A172 (cell line): ENCODE results near the gene KIAA0825. TPM values are rescaled to one million over a fixed set of nuclear protein-coding genes. Genes with fewer than 3 reads are reported as not detected.

Experiments used
- DNase-seq: peaks from one replicate; pipeline ENCODE4 v3.0.0-alpha.2; 2015; ENCODE audit warnings: low spot score
- total RNA-seq: library from RNA; depleted of rRNA; stranded (reverse); fragments of >200 nt; shearing (Covaris generic); gene quantifications from 2 replicates; pipeline ENCODE4 v1.2.3, GENCODE V29; 2014

Gene KIAA0825
- total RNA-seq, 1 experiment from 2014 or later: 2.8 TPM

- DNase-seq: no peak
Measured at GRCh38 chr5:94440015-94440414, 178.4 kb downstream of the KIAA0825 start.

GRCh38 chr5:94433397-94434163, 184.8 kb downstream of the KIAA0825 start:
- DNase-seq: peak; percentile 5

- peak; percentile 17 for DNase-seq
Measured at GRCh38 chr5:94432499-94432898, 185.9 kb downstream of the KIAA0825 start.

- no peak for DNase-seq
Measured at GRCh38 chr5:94431696-94432095, 186.7 kb downstream of the KIAA0825 start.

GRCh38 chr5:94429566-94429965, 188.8 kb downstream of the KIAA0825 start:
- DNase-seq: no peak

GRCh38 chr5:94425396-94425795, 193.0 kb downstream of the KIAA0825 start:
- DNase-seq: no peak

- DNase-seq: no peak
Measured at GRCh38 chr5:94423411-94423810, 195.0 kb downstream of the KIAA0825 start.

- peak; percentile 56 for DNase-seq
Measured at GRCh38 chr5:94422812-94423211, 195.6 kb downstream of the KIAA0825 start.

- no peak for DNase-seq
Measured at GRCh38 chr5:94420885-94421284, 197.5 kb downstream of the KIAA0825 start.

GRCh38 chr5:94415798-94416197, 202.6 kb downstream of the KIAA0825 start:
- DNase-seq: no peak

- no peak for DNase-seq
Measured at GRCh38 chr5:94409440-94409839, 209.0 kb downstream of the KIAA0825 start.

- no peak for DNase-seq
Measured at GRCh38 chr5:94407023-94407422, 211.4 kb downstream of the KIAA0825 start.

- DNase-seq: no peak
Measured at GRCh38 chr5:94403483-94403882, 214.9 kb downstream of the KIAA0825 start.

GRCh38 chr5:94402096-94402495, 216.3 kb downstream of the KIAA0825 start:
- DNase-seq: no peak

- no peak for DNase-seq
Measured at GRCh38 chr5:94397508-94397907, 220.9 kb downstream of the KIAA0825 start.

GRCh38 chr5:94396687-94397086, 221.7 kb downstream of the KIAA0825 start:
- no peak for DNase-seq

GRCh38 chr5:94395468-94395867, 222.9 kb downstream of the KIAA0825 start:
- no peak for DNase-seq

GRCh38 chr5:94391996-94392395, 226.4 kb downstream of the KIAA0825 start:
- DNase-seq: no peak

GRCh38 chr5:94389515-94389899, 228.9 kb downstream of the KIAA0825 start:
- no peak for DNase-seq

GRCh38 chr5:94388773-94389514, 229.5 kb downstream of the KIAA0825 start:
- no peak for DNase-seq

GRCh38 chr5:94385767-94386166, 232.6 kb downstream of the KIAA0825 start:
- DNase-seq: no peak

- no peak for DNase-seq
Measured at GRCh38 chr5:94378062-94378461, 240.3 kb downstream of the KIAA0825 start.

GRCh38 chr5:94376672-94377345, 241.6 kb downstream of the KIAA0825 start:
- DNase-seq: no peak
